ENCODE results near the gene GPS1.

GPS1 gene

GRCh38 chr17:82005701-82006348, 45.9 kb upstream of the GPS1 start:
- no peak overlapping the region for H3K27ac ChIP-seq (ENCODE audit: low read depth, low read length)

DNA sequence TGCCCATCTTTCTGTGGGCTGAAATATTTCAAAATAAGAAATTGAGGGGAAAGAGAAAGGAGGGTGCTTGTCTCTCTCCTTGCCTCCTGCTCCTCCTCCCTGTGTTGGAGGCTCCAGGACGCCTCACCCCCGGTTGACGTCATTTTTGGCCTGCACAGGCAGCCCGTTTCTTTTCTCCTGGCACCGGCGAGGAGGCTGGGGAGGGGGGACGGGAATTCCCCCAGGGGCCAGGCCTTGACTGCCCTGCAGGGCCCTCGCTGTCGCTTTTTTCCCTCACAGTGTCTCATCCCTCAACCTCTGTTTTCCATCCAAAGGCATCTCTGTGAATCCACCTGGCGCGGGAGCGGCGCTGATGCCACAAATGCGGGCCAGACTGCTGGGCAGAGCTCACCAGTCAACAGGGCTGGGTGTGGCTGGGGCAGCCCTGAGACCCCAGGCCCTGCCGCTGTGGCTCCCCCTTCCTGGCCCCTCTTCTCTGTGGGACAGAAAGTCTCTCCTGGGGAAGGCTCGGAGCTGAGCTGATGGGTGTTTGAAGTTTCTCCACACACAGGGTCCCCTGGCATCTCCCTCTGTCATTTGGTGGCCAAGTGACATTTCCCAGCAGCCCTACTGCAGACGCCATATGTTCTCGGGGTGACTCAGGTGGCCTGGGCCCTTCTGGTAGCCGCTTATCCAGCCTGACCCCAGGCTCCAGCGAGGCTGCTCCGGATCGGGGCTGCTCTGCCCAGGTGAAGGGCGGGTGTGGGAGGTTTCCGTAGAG, 45.0 kb upstream of the GPS1 start:
- Histone ChIP-seq H3F3A (ENCODE audit: insufficient read depth) (no peaks in the 10 kb centered on the region), H3K9me3 (ENCODE audit: insufficient read depth, low read length) (no peaks in the 10 kb centered on the region), H3K4me3 (ENCODE audit: insufficient read depth, low read length, poor library complexity, severe bottlenecking) (no peak overlapping the region), H4K20me1 (ENCODE audit: low read depth, low read length) (no peaks in the 10 kb centered on the region), H3K36me3 (ENCODE audit: low read length) (no peaks in the 10 kb centered on the region), H3K79me2 (ENCODE audit: insufficient read depth, low read length) (no peaks in the 10 kb centered on the region), H3K27me3 (ENCODE audit: low read length) (no peaks in the 10 kb centered on the region), H3K27ac (ENCODE audit: low read depth, low read length) (no peak overlapping the region), H3K9ac (ENCODE audit: low read length) (no peak overlapping the region), H2AFZ (ENCODE audit: low read depth, low read length, severe bottlenecking) (no peak overlapping the region), H3K4me2 (ENCODE audit: low read depth, low read length, poor library complexity, severe bottlenecking) (no peak overlapping the region), H3K9me2 (replicated peaks; ENCODE audit: insufficient read depth, low read length) (no peaks in the 10 kb centered on the region)
- TF ChIP-seq, protein P1, sequence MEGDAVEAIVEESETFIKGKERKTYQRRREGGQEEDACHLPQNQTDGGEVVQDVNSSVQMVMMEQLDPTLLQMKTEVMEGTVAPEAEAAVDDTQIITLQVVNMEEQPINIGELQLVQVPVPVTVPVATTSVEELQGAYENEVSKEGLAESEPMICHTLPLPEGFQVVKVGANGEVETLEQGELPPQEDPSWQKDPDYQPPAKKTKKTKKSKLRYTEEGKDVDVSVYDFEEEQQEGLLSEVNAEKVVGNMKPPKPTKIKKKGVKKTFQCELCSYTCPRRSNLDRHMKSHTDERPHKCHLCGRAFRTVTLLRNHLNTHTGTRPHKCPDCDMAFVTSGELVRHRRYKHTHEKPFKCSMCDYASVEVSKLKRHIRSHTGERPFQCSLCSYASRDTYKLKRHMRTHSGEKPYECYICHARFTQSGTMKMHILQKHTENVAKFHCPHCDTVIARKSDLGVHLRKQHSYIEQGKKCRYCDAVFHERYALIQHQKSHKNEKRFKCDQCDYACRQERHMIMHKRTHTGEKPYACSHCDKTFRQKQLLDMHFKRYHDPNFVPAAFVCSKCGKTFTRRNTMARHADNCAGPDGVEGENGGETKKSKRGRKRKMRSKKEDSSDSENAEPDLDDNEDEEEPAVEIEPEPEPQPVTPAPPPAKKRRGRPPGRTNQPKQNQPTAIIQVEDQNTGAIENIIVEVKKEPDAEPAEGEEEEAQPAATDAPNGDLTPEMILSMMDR (IDR thresholded peaks at IDR 0.05; ENCODE audit: insufficient read depth, low read length, poor library complexity, severe bottlenecking), result no peak
- TF ChIP-seq EZH2phosphoT487 (conservative IDR thresholded peaks at IDR 0.05; ENCODE audit: low read length), result no peak

More at GRCh38 chr17:82005701-82006348, 45.9 kb upstream of the GPS1 start:
- no peaks in the 10 kb centered on the region for H3K9me2 ChIP-seq (replicated peaks; ENCODE audit: insufficient read depth, low read length)
- H3K27me3 ChIP-seq (ENCODE audit: low read length), result no peaks in the 10 kb centered on the region
- no peaks in the 10 kb centered on the region for H4K20me1 ChIP-seq (ENCODE audit: low read depth, low read length)
- H2AFZ ChIP-seq (ENCODE audit: low read depth, low read length, severe bottlenecking), result no peak overlapping the region
- no peaks in the 10 kb centered on the region for H3K9me3 ChIP-seq (ENCODE audit: insufficient read depth, low read length)
- H3F3A ChIP-seq (ENCODE audit: insufficient read depth), result no peaks in the 10 kb centered on the region
- no peak overlapping the region for H3K9ac ChIP-seq (ENCODE audit: low read length)
- TF ChIP-seq EZH2phosphoT487 (conservative IDR thresholded peaks at IDR 0.05; ENCODE audit: low read length), result no peak
- TF ChIP-seq, protein P1 (IDR thresholded peaks at IDR 0.05; ENCODE audit: insufficient read depth, low read length, poor library complexity, severe bottlenecking), result no peak
- no peaks in the 10 kb centered on the region for H3K36me3 ChIP-seq (ENCODE audit: low read length)
- H3K4me2 ChIP-seq (ENCODE audit: low read depth, low read length, poor library complexity, severe bottlenecking), result no peak overlapping the region
- no peak overlapping the region for H3K4me3 ChIP-seq (ENCODE audit: insufficient read depth, low read length, poor library complexity, severe bottlenecking)
- no peaks in the 10 kb centered on the region for H3K79me2 ChIP-seq (ENCODE audit: insufficient read depth, low read length)

- no peak overlapping the region for H2AFZ ChIP-seq (ENCODE audit: low read depth, low read length, severe bottlenecking)
- no peaks in the 10 kb centered on the region for H3F3A ChIP-seq (ENCODE audit: insufficient read depth)
- H3K27ac ChIP-seq (ENCODE audit: low read depth, low read length), result no peak overlapping the region
- TF ChIP-seq, protein P1 (IDR thresholded peaks at IDR 0.05; ENCODE audit: insufficient read depth, low read length, poor library complexity, severe bottlenecking), result no peak
- no peak for TF ChIP-seq EZH2phosphoT487 (conservative IDR thresholded peaks at IDR 0.05; ENCODE audit: low read length)
- H3K9ac ChIP-seq (ENCODE audit: low read length), result no peak overlapping the region
- no peaks in the 10 kb centered on the region for H3K79me2 ChIP-seq (ENCODE audit: insufficient read depth, low read length)
- H3K36me3 ChIP-seq (ENCODE audit: low read length), result no peaks in the 10 kb centered on the region
- no peak overlapping the region for H3K4me2 ChIP-seq (ENCODE audit: low read depth, low read length, poor library complexity, severe bottlenecking)
- H3K9me2 ChIP-seq (replicated peaks; ENCODE audit: insufficient read depth, low read length), result no peaks in the 10 kb centered on the region
- no peaks in the 10 kb centered on the region for H4K20me1 ChIP-seq (ENCODE audit: low read depth, low read length)
- no peak overlapping the region for H3K4me3 ChIP-seq (ENCODE audit: insufficient read depth, low read length, poor library complexity, severe bottlenecking)
- no peaks in the 10 kb centered on the region for H3K9me3 ChIP-seq (ENCODE audit: insufficient read depth, low read length)
- no peaks in the 10 kb centered on the region for H3K27me3 ChIP-seq (ENCODE audit: low read length)
Observed at GRCh38 chr17:82007228-82007494, 44.5 kb upstream of the GPS1 start.
